Tibial nerve (tissue), 4 donors: ENCODE results near the gene MPP7. TPM values are rescaled to one million over a fixed set of nuclear protein-coding genes. Genes with fewer than 3 reads are reported as not detected.

Experiments
- DNase-seq, 2 donors: peaks; one replicate each; pipeline ENCODE4 v3.0.0-alpha.2; 2019; ENCODE audit warnings: low spot score in 2 of 2
- H3K27ac ChIP-seq, 4 donors: fragments of 200-600 bp; sonication (generic) in 3 of 4; one replicate each; pipeline ENCODE4 v1.5.1; 2017 to 2019; ENCODE audit warnings: mild to moderate bottlenecking in 1 of 4
- H3K27me3 ChIP-seq, 2 donors: fragments of 200-600 bp; sonication (generic) in 1 of 2; one replicate each; pipeline versions ENCODE4 v1.5.1 to v1.6.0; 2017 to 2019
- H3K36me3 ChIP-seq, 3 donors: fragments of 200-600 bp; sonication (generic); one replicate each; pipeline ENCODE4 v1.5.1; 2018 to 2019
- H3K4me1 ChIP-seq, 4 donors: fragments of 200-600 bp; sonication (generic) in 3 of 4; one replicate each; pipeline ENCODE4 v1.5.1; 2017 to 2019
- H3K4me3 ChIP-seq, 4 donors: fragments of 200-600 bp; sonication (generic) in 3 of 4; one replicate each; pipeline ENCODE4 v1.5.1; 2017 to 2019; ENCODE audit warnings: mild to moderate bottlenecking in 1 of 4, moderate library complexity in 1 of 4
- H3K9me3 ChIP-seq, 4 donors: fragments of 200-600 bp; sonication (generic) in 3 of 4; one replicate each; pipeline ENCODE4 v1.5.1; 2017 to 2019
- CTCF ChIP-seq, 5 experiments: fragments of 200-600 bp in 3 of 5; fragments of 450-650 bp in 2 of 5; sonication (generic) in 3 of 5; IDR thresholded peaks; one replicate each; pipeline ENCODE4 v1.5.1; 2016 to 2019; ENCODE audit warnings: antibody characterized with exemption in 5 of 5, mild to moderate bottlenecking in 3 of 5, moderate library complexity in 2 of 5
- EP300 ChIP-seq, 2 donors: sonication (generic); formaldehyde crosslinking; IDR thresholded peaks; one replicate each; pipeline ENCODE4 v1.6.1; 2017; ENCODE audit warnings: antibody characterized with exemption in 2 of 2, mild to moderate bottlenecking in 1 of 2
- POLR2A ChIP-seq, 2 donors: fragments of 450-650 bp; IDR thresholded peaks; one replicate each; pipeline ENCODE4 v1.6.1; 2017; ENCODE audit warnings: antibody characterized with exemption in 2 of 2, mild to moderate bottlenecking in 2 of 2, moderate library complexity in 2 of 2
- WGBS, 2 donors: methylation state at CpG; one replicate each; pipeline ENCODE4 v1.1.5; 2018; 5-methylcytosine and 5-hydroxymethylcytosine counted together
- total RNA-seq, 4 donors: library from RNA; depleted of rRNA; stranded (reverse); fragments of >200 nt; gene quantifications; one replicate each; pipeline ENCODE4 v1.1.0, GENCODE V29; 2016

Gene MPP7
- total RNA-seq, 4 donors from 2014 or later = 1.5 to 8.4 (median 4.3) TPM

GRCh38 chr10:28266449-28267224, 36.2 kb downstream of the MPP7 start:
- no peak overlapping the region for H3K27ac ChIP-seq
- no peak overlapping the region for H3K4me3 ChIP-seq
- no peaks in the 10 kb centered on the region for H3K36me3 ChIP-seq
- H3K4me1 ChIP-seq = no peaks in the 10 kb centered on the region
- no peak for DNase-seq
- 95 to 97% methylated on average over 3 of the region's 3 CpGs for WGBS, 2 donors
- no peaks in the 10 kb centered on the region for H3K27me3 ChIP-seq
- TF ChIP-seq POLR2A (IDR thresholded peaks at IDR 0.05) (no peak), EP300 (IDR thresholded peaks at IDR 0.05) (no peak), CTCF (IDR thresholded peaks at IDR 0.05) (no peak)
- H3K9me3 ChIP-seq = no peaks in the 10 kb centered on the region

GRCh38 chr10:28263136-28263857, 39.6 kb downstream of the MPP7 start:
- H3K27ac ChIP-seq = no peak overlapping the region
- H3K27me3 ChIP-seq = no peaks in the 10 kb centered on the region
- H3K4me1 ChIP-seq = no peaks in the 10 kb centered on the region
- no peaks in the 10 kb centered on the region for H3K36me3 ChIP-seq
- no peak overlapping the region for H3K4me3 ChIP-seq
- H3K9me3 ChIP-seq = no peaks in the 10 kb centered on the region
- TF ChIP-seq CTCF (IDR thresholded peaks at IDR 0.05) = no peak
- no peak for DNase-seq
- WGBS, 2 donors = 63 to 64% methylated on average over 10 of the region's 10 CpGs

GRCh38 chr10:28256776-28257175, 46.1 kb downstream of the MPP7 start:
- no peaks in the 10 kb centered on the region for H3K36me3 ChIP-seq
- H3K27me3 ChIP-seq = no peaks in the 10 kb centered on the region
- 41 to 85% methylated on average over 2 of the region's 2 CpGs for WGBS, 2 donors
- no peaks in the 10 kb centered on the region for H3K9me3 ChIP-seq
- no peak overlapping the region for H3K4me3 ChIP-seq
- TF ChIP-seq POLR2A (IDR thresholded peaks at IDR 0.05) (no peak), EP300 (IDR thresholded peaks at IDR 0.05) (no peak), CTCF (IDR thresholded peaks at IDR 0.05) (no peak)
- no peaks in the 10 kb centered on the region for H3K4me1 ChIP-seq
- DNase-seq = no peak
- no peak overlapping the region for H3K27ac ChIP-seq

GRCh38 chr10:28254290-28254985, 48.4 kb downstream of the MPP7 start:
- Histone ChIP-seq H3K9me3 (no peaks in the 10 kb centered on the region), H3K4me1 (peaks cover 0 to 5% (median 0%) of the 10 kb centered on the region in 4 donors), H3K4me3 (no peak overlapping the region), H3K36me3 (no peaks in the 10 kb centered on the region), H3K27me3 (no peaks in the 10 kb centered on the region), H3K27ac (no peak overlapping the region)
- TF ChIP-seq POLR2A (IDR thresholded peaks at IDR 0.05) (no peak), CTCF (IDR thresholded peaks at IDR 0.05) (no peak), EP300 (IDR thresholded peaks at IDR 0.05) (no peak)
- no peak for DNase-seq
- WGBS, 2 donors = 22 to 30% methylated on average over 6 of the region's 6 CpGs
